ENCODE results near the gene KSR2.
A peak's percentile ranks its signal among the peaks of the same experiment; 100 is the strongest.
"Not testable (repeated sequence)": the region's sequence is repeated elsewhere in the genome, so short reads cannot be mapped to it uniquely, and the experiment has no call there.

KSR2 gene

DNA sequence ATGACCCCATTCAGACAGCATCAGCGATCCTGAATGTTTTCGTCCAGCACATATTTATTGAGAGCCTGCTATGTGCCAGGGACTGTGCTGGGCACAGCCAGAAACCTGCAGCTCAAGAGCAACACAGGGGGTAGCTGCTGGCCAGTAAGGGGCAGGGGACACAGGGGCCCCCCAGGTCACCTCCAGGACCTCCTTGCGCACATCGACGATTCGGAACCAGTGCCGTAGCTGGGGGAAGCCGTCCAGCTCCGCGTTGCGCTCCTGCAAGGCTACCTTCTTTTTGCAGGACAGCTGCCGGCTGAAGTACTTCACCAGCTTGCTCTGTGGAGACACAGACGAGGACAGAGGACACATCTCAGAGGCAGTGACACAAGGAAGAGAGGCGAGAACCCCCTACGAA is 108.7 kb downstream of the KSR2 start:
- no peak for DNase-seq (ENCODE audit: low read depth, low spot score)

DNA sequence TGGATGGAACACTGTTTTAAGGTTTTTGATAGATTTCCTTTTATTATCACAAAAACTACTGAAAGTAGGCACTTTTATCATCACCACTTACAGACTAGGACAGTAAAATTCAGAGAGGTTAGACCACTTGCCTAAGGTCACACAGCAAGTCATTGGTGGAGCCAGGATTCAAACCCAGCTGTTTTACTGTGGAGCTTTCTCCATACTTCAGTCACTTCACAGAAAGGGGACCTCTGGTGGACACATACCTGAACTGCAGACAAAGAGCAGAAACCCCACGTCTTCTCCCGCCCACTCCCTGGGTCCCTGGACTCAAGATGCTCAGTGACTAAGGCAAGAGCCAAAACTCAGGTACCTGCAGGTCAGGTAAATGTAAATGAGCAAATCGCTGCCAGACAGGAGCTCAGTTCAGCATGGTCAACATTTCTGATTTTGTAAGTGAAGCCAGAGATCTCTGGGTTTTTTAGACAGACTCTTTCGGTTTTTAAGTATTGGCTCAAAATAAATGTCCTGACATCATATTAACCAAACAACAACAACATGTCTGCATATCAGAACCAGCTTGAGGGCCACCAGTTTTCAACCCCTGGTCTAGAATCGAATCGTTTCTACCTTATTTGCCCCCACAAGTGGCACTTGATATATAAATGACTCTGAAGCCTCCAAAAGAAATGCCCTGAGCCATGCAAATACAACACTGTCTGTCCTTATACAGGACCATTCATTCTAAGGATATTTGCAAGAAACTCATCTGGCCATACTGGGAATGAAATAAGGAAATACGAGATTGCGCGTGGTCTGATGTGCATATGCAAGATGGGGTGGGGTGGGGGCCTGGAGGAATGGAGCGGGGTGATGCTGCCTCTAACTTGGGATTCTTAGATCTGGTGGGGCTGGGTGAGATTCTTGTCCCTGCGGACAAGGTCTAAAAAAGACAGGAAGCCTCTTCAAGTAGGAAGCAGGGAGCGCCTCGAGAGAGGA is 110.9 kb downstream of the KSR2 start:
- DNase-seq (ENCODE audit: low read depth, low spot score) = peak; percentile 35

- DNase-seq (ENCODE audit: low read depth, low spot score) = not testable (repeated sequence)
Observed at GRCh38 chr12:117857139-117857538, 111.7 kb downstream of the KSR2 start.

GRCh38 chr12:117855165-117855564 is 113.6 kb downstream of the KSR2 start:
- no peak for DNase-seq (ENCODE audit: low read depth, low spot score)

- peak; percentile 50 for DNase-seq (ENCODE audit: low read depth, low spot score)
Observed at GRCh38 chr12:117854339-117855012, 114.3 kb downstream of the KSR2 start.

- DNase-seq (ENCODE audit: low read depth, low spot score) = no peak
Observed at GRCh38 chr12:117853600-117853999, 115.2 kb downstream of the KSR2 start.

- DNase-seq (ENCODE audit: low read depth, low spot score) = peak; percentile 45
Observed at GRCh38 chr12:117850048-117850447, 118.7 kb downstream of the KSR2 start.

- DNase-seq (ENCODE audit: low read depth, low spot score) = no peak
Observed at GRCh38 chr12:117847371-117847770, 121.4 kb downstream of the KSR2 start.

DNA sequence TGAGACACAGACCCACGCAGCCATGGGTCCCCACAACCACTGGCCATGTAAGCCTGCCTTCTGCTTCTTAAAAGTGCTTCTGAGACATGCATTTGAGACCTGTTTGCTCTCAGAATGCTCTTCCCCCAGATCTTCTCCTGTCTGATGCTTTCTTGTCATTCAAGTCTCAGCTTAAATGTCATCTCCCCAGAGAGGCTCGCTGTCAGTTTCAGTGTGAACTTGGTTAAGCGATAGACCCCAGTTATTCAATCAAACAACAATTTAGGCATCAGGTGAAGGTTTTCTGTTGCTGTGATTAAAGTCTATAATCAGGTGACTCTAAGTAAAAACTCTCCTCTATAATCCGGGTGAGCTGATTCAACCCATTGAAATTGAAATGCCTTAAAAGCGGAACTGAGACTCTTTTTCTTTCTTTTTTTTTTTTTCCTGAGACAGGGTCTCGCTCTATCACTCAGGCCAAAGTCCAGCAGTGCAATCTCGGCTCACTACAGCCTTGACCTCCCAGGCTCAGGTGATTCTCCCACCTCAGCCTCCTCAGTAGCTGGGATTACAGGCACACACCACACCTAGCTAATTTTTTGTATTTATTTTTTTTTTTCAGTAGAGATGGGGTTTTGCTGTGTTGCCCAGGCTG is 123.4 kb downstream of the KSR2 start:
- no peak for DNase-seq (ENCODE audit: low read depth, low spot score)

- no peak for DNase-seq (ENCODE audit: low read depth, low spot score)
Observed at GRCh38 chr12:117844114-117844830, 124.5 kb downstream of the KSR2 start.

- DNase-seq (ENCODE audit: low read depth, low spot score) = peak; percentile 64
Observed at GRCh38 chr12:117842630-117843029, 126.2 kb downstream of the KSR2 start.

GRCh38 chr12:117842220-117842619 is 126.6 kb downstream of the KSR2 start:
- no peak for DNase-seq (ENCODE audit: low read depth, low spot score)

- no peak for DNase-seq (ENCODE audit: low read depth, low spot score)
Observed at GRCh38 chr12:117837737-117838050, 131.1 kb downstream of the KSR2 start.

- DNase-seq (ENCODE audit: low read depth, low spot score) = peak; percentile 30
Observed at GRCh38 chr12:117836999-117837736, 131.6 kb downstream of the KSR2 start.

GRCh38 chr12:117836476-117836875 is 132.3 kb downstream of the KSR2 start:
- DNase-seq (ENCODE audit: low read depth, low spot score) = no peak

DNA sequence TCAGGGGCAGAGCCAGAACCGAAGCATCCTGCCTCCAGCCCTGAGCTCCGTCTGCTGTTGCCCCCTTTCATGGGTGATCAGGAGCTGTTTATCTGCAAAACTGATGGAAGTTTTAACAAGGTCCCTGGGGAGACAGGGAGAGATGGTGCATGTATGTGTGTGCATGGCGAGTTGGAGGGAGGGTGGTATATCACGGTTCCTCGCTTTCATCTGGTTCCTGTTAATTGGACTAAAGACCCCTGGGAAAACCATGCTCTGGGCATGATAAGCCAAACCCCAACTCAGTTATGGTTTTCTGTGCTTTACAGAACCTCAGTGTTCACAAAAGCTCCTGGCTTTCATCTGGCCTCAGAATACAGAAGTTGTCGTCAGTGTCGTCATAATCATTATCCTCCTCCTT is 133.6 kb downstream of the KSR2 start:
- DNase-seq (ENCODE audit: low read depth, low spot score) = no peak

DNA sequence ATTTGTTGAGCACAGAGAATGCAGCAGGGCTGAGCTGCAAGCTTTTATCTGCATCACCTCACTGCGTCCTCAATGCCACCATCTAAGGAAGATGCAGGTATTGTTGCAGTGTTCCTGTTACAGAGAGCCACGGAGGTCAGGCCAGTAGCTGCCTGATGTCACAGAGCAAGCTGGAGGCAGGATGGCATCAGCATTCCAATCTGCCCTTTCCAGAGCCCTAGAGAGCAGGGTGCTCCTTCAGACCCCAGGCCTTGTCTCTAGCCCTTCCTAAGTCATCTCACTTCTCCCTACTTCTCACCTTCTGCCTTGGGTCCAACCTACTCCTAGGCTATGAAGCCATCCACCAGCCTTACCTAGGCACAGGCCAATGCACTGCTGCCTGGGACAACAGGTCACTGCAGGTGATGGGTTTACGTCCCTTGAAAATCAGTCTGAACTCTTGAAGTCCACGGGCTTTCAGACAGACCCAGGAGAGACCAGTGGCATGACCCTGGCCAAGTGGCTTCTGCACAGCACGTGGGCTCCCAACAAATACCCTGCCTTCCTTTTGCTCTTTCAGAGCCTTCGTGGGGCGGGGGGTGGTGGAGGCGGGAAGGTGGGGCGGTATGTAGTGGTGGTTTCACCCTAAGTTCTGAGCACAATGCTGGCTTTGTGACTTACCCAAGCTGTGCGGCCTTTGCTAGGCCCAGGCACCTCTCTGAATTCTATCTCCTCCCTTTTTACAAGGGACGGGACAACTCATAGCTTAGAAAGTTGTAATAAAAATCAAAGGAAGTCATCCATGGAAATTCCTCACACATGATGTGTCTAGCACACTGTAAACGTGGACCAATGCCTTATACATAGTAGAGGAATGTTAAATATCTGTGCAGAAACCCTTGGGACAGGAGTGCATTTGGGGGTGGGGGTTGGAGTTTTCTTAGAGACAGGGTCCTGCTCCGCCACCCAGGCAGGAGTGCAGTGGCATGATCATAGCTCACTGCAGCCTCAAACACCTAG is 136.0 kb downstream of the KSR2 start:
- DNase-seq (ENCODE audit: low read depth, low spot score) = no peak

DNA sequence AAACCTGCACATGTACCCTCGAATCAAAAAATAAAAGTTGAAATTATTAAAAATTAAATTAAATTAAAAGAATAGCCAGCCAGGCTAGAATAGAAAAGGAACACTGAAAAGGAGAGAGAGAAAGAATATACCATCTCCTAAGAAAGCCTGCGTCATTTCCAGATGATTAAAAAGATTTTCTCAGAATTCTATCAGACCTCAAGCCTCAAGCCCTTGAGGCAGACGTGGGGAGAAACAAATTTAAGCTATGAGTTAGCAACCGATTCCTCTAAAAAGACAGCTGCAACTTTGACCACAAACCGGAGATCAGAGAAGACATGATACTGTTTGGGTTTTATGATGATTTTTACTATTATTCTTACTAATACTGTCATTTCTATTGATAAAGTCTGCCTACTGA is 138.3 kb downstream of the KSR2 start:
- no peak for DNase-seq (ENCODE audit: low read depth, low spot score)

DNA sequence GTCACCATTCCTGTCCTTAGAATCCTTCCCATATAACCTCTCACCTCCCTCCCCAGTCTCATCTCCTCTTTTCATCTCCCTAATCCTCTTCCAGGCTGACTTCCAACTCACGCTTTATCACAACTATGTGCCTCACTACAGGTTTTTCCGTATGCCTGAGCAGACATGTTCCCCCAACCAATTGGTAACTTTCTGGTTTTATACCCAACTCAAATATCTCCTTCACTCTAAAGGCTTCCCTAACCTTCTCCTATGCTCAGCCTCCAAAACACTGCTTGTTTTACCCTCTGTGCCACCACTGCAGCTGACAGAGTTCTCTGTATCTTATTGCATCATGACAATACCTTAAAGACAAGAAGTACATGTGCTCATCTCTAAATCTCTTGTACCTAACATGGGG is 139.7 kb downstream of the KSR2 start:
- no peak for DNase-seq (ENCODE audit: low read depth, low spot score)

DNA sequence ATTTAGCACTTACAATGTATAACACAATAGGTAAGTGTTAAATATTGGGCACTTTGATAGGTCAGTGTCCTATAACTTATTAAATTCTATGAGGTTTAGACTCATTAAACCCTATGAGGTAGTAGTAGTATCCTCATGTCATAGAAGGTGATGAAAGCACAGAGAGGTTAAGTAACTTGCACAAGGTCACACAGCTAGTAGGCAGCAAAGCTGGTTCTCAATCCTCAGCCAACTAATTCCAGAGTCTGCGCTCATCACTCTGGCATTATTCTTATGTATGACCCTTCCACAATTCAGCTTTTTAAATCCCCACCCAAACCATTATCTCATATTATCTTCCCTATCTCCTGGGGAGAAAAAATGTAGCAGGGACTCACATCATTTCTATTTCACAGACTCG is 141.1 kb downstream of the KSR2 start:
- no peak for DNase-seq (ENCODE audit: low read depth, low spot score)
